Stimulated activated naive CD4-positive, alpha-beta T cell (primary cell): ENCODE data around the gene GEMIN5.

Source experiments
- DNase-seq, 6 experiments: peaks; one replicate each; lab custom pipeline; 2025; lab: John Stamatoyannopoulos, UW

The GEMIN5 gene

GRCh38 chr5:154850255-154851062 is 87.6 kb downstream of the GEMIN5 start, which contains the start of gene FAXDC2:
Gene FAXDC2, minus strand, starts transcription at chr5:154850603. Its CDS starts 12,425 bp downstream, at chr5:154838178.
- DNase-seq, result no peak

- no peak for DNase-seq
Observed at GRCh38 chr5:154849791-154850201, 88.2 kb downstream of the GEMIN5 start.

- DNase-seq, result no peak
Observed at GRCh38 chr5:154849264-154849785, 88.7 kb downstream of the GEMIN5 start.

- no peak for DNase-seq
Observed at GRCh38 chr5:154844809-154845208, 93.2 kb downstream of the GEMIN5 start.

- DNase-seq, result no peak
Observed at GRCh38 chr5:154842689-154843530, 95.1 kb downstream of the GEMIN5 start.

- DNase-seq, result no peak
Observed at GRCh38 chr5:154841273-154841661, 96.7 kb downstream of the GEMIN5 start.

GRCh38 chr5:154840435-154841272 is 97.4 kb downstream of the GEMIN5 start:
- DNase-seq, result no peak
